Vagina (tissue), 2 donors: Measurements from ENCODE around the gene ZNF598.

Experiments
- POLR2A ChIP-seq, 2 donors: fragments of 450-650 bp; IDR thresholded peaks; one replicate each; pipeline ENCODE4 v1.6.1; 2017; ENCODE audit warnings: antibody characterized with exemption in 2 of 2, mild to moderate bottlenecking in 2 of 2, moderate library complexity in 2 of 2
- POLR2AphosphoS5 ChIP-seq, 2 donors: sonication (generic); formaldehyde crosslinking; IDR thresholded peaks; one replicate each; pipeline ENCODE4 v1.9.0; 2017; ENCODE audit warnings: antibody characterized with exemption in 2 of 2, mild to moderate bottlenecking in 2 of 2, low read depth in 1 of 2; ENCODE audit not compliant: insufficient read depth in 1 of 2
- TF ChIP-seq, protein P1 (sequence below), 3 experiments: fragments of 450-650 bp in 2 of 3; fragments of 200-600 bp in 1 of 3; sonication (generic) in 1 of 3; IDR thresholded peaks; one replicate each; pipeline ENCODE4 v1.5.1; 2017 to 2019; ENCODE audit warnings: antibody characterized with exemption in 3 of 3, mild to moderate bottlenecking in 2 of 3, moderate library complexity in 2 of 3

GRCh38 chr16:2058872-2059271 lies 49.3 kb upstream of the ZNF598 start:
- TF ChIP-seq, protein P1, sequence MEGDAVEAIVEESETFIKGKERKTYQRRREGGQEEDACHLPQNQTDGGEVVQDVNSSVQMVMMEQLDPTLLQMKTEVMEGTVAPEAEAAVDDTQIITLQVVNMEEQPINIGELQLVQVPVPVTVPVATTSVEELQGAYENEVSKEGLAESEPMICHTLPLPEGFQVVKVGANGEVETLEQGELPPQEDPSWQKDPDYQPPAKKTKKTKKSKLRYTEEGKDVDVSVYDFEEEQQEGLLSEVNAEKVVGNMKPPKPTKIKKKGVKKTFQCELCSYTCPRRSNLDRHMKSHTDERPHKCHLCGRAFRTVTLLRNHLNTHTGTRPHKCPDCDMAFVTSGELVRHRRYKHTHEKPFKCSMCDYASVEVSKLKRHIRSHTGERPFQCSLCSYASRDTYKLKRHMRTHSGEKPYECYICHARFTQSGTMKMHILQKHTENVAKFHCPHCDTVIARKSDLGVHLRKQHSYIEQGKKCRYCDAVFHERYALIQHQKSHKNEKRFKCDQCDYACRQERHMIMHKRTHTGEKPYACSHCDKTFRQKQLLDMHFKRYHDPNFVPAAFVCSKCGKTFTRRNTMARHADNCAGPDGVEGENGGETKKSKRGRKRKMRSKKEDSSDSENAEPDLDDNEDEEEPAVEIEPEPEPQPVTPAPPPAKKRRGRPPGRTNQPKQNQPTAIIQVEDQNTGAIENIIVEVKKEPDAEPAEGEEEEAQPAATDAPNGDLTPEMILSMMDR (IDR thresholded peaks at IDR 0.05) = no peak
- no peak for TF ChIP-seq POLR2A (IDR thresholded peaks at IDR 0.05)
- no peak for TF ChIP-seq POLR2AphosphoS5 (IDR thresholded peaks at IDR 0.05; ENCODE audit: insufficient read depth in 1 of 2, low read depth in 1 of 2)
